ENCODE measurements around the gene SCAI. TPM values are rescaled to one million over a fixed set of nuclear protein-coding genes. Genes with fewer than 3 reads are reported as not detected.
"Not testable (repeated sequence)": the region's sequence is repeated elsewhere in the genome, so short reads cannot be mapped to it uniquely, and the experiment has no call there.

Gene SCAI
- total and polyA plus RNA-seq, 2 donors (not counting 1 experiment from before 2014, with no cell fraction given) = 5.4 to 9.7 TPM

DNA sequence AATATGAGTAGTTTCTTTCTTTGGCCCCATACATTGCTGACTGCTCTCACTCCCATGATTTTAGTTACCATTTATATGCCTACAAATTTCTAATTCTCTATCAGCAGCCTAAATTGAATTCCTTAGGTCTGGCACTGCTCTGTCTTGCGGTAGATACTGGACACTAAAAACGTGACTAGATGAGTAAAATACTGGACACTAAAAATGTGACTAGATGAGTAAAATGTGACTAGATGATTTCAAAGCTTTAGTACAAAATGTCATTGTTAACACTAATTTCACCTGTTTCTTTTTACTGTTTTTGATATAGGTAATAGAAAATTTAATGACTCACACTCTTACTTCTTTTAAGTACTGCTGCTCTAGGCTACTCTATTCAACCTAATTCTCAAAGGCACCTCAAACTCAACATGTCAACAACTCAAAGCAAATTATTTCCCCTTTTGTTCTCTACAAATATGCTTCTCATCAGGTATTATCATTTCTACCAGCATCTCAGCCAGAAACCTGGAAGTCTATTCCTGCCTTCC is 171.0 kb downstream of the SCAI start:
- DNase-seq (ENCODE audit: low read depth in 2 of 2) = no peak

DNA sequence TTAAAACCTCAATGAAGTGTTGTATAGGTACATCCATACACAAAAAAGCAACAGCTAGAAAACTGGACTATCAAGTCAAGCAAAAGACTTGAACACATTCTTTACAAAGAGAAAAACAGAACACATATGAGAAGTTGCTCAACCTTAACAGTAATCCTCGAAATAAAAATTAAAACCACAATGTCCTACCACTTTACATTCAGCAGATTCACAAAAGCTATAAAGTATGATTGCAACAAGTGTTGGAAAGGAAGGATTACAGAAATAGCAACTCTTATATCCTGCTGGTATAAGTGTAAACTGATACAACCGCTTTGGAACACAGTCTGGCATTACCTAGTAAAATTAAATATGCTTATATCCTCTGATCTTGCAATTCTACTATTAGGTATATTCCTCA is 173.9 kb downstream of the SCAI start:
- Histone ChIP-seq H4K20me1 (ENCODE audit: control insufficient read depth, extremely low read depth, insufficient read depth, low read length) (no peaks in the 10 kb centered on the region), H3K4me1 (ENCODE audit: control insufficient read depth, extremely low read depth, insufficient read depth, low read length) (no peaks in the 10 kb centered on the region), H3K4me2 (ENCODE audit: extremely low read depth, insufficient read depth, low read length) (no peak overlapping the region), H3K27me3 (ENCODE audit: control insufficient read depth, insufficient read depth, low read length) (no peaks in the 10 kb centered on the region), H3K9me3 (ENCODE audit: control insufficient read depth, insufficient read depth, low read depth, low read length) (no peaks in the 10 kb centered on the region), H3K27ac (ENCODE audit: insufficient read depth, low read length) (no peak overlapping the region), H3K4me3 (replicated peaks in 1 of 4; ENCODE audit: control extremely low read depth in 1 of 4, insufficient read depth in 1 of 4, low read depth in 3 of 4, low read length in 4 of 4) (no peak overlapping the region), H2AFZ (ENCODE audit: low read length) (no peak overlapping the region), H3K79me2 (ENCODE audit: control insufficient read depth, insufficient read depth, low read length) (no peaks in the 10 kb centered on the region), H3K9ac (ENCODE audit: insufficient read depth, low read length) (no peak overlapping the region), H3K36me3 (ENCODE audit: control insufficient read depth, insufficient read depth, low read length) (peaks cover 3% of the 10 kb centered on the region)
- DNase-seq (ENCODE audit: low read depth in 2 of 2) = no peak
- TF ChIP-seq EZH2 (IDR thresholded peaks at IDR 0.05; ENCODE audit: low read length, missing control alignments) = no peak
- TF ChIP-seq, protein P1, sequence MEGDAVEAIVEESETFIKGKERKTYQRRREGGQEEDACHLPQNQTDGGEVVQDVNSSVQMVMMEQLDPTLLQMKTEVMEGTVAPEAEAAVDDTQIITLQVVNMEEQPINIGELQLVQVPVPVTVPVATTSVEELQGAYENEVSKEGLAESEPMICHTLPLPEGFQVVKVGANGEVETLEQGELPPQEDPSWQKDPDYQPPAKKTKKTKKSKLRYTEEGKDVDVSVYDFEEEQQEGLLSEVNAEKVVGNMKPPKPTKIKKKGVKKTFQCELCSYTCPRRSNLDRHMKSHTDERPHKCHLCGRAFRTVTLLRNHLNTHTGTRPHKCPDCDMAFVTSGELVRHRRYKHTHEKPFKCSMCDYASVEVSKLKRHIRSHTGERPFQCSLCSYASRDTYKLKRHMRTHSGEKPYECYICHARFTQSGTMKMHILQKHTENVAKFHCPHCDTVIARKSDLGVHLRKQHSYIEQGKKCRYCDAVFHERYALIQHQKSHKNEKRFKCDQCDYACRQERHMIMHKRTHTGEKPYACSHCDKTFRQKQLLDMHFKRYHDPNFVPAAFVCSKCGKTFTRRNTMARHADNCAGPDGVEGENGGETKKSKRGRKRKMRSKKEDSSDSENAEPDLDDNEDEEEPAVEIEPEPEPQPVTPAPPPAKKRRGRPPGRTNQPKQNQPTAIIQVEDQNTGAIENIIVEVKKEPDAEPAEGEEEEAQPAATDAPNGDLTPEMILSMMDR (conservative IDR thresholded peaks at IDR 0.05 in 1 of 2, IDR thresholded peaks at IDR 0.05 in 1 of 2; ENCODE audit: low read depth in 1 of 2, low read length in 2 of 2) = no peak

More for the DNA sequence above, 171.0 kb downstream of the SCAI start:
- Histone ChIP-seq H3K9me3 (ENCODE audit: control insufficient read depth, insufficient read depth, low read depth, low read length) (no peaks in the 10 kb centered on the region), H4K20me1 (ENCODE audit: control insufficient read depth, extremely low read depth, insufficient read depth, low read length) (no peaks in the 10 kb centered on the region), H3K4me1 (ENCODE audit: control insufficient read depth, extremely low read depth, insufficient read depth, low read length) (no peaks in the 10 kb centered on the region), H3K79me2 (ENCODE audit: control insufficient read depth, insufficient read depth, low read length) (no peaks in the 10 kb centered on the region), H3K27ac (ENCODE audit: insufficient read depth, low read length) (no peak overlapping the region), H2AFZ (ENCODE audit: low read length) (no peak overlapping the region), H3K36me3 (ENCODE audit: control insufficient read depth, insufficient read depth, low read length) (peaks cover 3% of the 10 kb centered on the region), H3K9ac (ENCODE audit: insufficient read depth, low read length) (no peak overlapping the region), H3K27me3 (ENCODE audit: control insufficient read depth, insufficient read depth, low read length) (no peaks in the 10 kb centered on the region), H3K4me2 (ENCODE audit: extremely low read depth, insufficient read depth, low read length) (no peak overlapping the region), H3K4me3 (replicated peaks in 1 of 4; ENCODE audit: control extremely low read depth in 1 of 4, insufficient read depth in 1 of 4, low read depth in 3 of 4, low read length in 4 of 4) (no peak overlapping the region)
- TF ChIP-seq, protein P1 (conservative IDR thresholded peaks at IDR 0.05 in 1 of 2, IDR thresholded peaks at IDR 0.05 in 1 of 2; ENCODE audit: low read depth in 1 of 2, low read length in 2 of 2) = no peak
- no peak for TF ChIP-seq EZH2 (IDR thresholded peaks at IDR 0.05; ENCODE audit: low read length, missing control alignments)

DNA sequence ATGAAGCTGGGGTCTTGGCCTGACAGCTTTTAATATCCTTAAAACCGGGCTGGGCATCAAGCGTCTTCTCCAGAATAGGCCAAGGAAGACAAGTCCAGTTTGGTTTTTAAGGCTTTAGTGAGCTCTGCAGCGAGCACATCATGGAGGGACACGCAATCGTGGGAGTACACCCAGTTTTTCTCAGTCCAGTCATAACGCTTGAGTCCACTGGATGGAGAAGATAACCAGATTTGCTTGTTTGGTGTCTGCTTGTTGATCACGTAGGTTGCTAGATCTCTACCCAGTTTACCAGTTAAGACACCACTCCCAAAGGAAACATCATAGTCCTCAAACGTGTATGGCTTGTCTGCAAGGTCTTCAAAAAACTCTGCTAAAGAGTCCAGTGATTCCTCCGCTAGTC is 175.1 kb downstream of the SCAI start:
- no peaks in the 10 kb centered on the region for H4K20me1 ChIP-seq (ENCODE audit: control insufficient read depth, extremely low read depth, insufficient read depth, low read length)
- H3K27me3 ChIP-seq (ENCODE audit: control insufficient read depth, insufficient read depth, low read length) = no peaks in the 10 kb centered on the region
- H3K4me3 ChIP-seq (replicated peaks in 1 of 4; ENCODE audit: control extremely low read depth in 1 of 4, insufficient read depth in 1 of 4, low read depth in 3 of 4, low read length in 4 of 4) = no peak overlapping the region
- H3K79me2 ChIP-seq (ENCODE audit: control insufficient read depth, insufficient read depth, low read length) = no peaks in the 10 kb centered on the region
- no peaks in the 10 kb centered on the region for H3K4me1 ChIP-seq (ENCODE audit: control insufficient read depth, extremely low read depth, insufficient read depth, low read length)
- no peak overlapping the region for H3K9ac ChIP-seq (ENCODE audit: insufficient read depth, low read length)
- H3K9me3 ChIP-seq (ENCODE audit: control insufficient read depth, insufficient read depth, low read depth, low read length) = no peaks in the 10 kb centered on the region
- H2AFZ ChIP-seq (ENCODE audit: low read length) = no peak overlapping the region
- no peak for DNase-seq (ENCODE audit: low read depth in 2 of 2)
- no peak for TF ChIP-seq EZH2 (IDR thresholded peaks at IDR 0.05; ENCODE audit: low read length, missing control alignments)
- TF ChIP-seq, protein P1 (conservative IDR thresholded peaks at IDR 0.05 in 1 of 2, IDR thresholded peaks at IDR 0.05 in 1 of 2; ENCODE audit: low read depth in 1 of 2, low read length in 2 of 2) = no peak
- H3K27ac ChIP-seq (ENCODE audit: insufficient read depth, low read length) = no peak overlapping the region
- H3K36me3 ChIP-seq (ENCODE audit: control insufficient read depth, insufficient read depth, low read length) = peaks cover 2% of the 10 kb centered on the region
- no peak overlapping the region for H3K4me2 ChIP-seq (ENCODE audit: extremely low read depth, insufficient read depth, low read length)

DNA sequence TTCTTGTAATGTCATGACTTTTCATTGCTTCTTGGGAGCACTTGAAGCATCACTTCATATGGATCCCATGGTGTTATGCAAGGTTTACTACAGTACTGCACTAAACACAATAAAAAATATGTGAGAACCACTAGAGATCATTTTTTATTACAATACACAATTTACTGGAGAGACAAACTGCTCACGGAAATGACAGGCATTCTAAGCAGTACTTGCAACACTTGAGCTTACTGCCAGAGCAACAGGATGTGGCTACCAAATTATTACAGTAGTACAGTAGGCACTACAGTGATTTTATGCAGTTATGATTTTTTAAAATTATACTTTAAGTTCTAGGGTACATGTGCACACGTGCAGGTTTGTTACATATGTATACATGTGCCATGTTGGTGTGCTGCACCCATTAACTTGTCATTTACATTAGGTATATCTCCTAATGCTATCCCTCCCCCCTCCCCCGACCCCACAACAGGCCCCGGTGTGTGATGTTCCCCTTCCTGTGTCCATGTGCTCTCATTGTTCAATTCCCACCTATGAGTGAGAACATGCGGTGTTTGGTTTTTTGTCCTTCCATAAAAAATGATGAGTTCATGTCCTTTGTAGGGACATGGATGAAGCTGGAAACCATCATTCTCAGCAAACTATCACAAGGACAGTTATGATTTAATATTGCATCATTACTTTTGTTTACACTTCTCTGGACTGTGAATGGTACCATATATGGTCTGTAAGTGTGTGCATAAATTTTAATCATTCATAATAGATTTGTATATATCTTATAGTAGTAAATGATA is 177.4 kb downstream of the SCAI start:
- H3K79me2 ChIP-seq (ENCODE audit: control insufficient read depth, insufficient read depth, low read length); H3K9ac ChIP-seq (ENCODE audit: insufficient read depth, low read length); H2AFZ ChIP-seq (ENCODE audit: low read length); H3K4me2 ChIP-seq (ENCODE audit: extremely low read depth, insufficient read depth, low read length); H3K4me1 ChIP-seq (ENCODE audit: control insufficient read depth, extremely low read depth, insufficient read depth, low read length); H3K4me3 ChIP-seq (replicated peaks in 1 of 4; ENCODE audit: control extremely low read depth in 1 of 4, insufficient read depth in 1 of 4, low read depth in 3 of 4, low read length in 4 of 4); H3K27me3 ChIP-seq (ENCODE audit: control insufficient read depth, insufficient read depth, low read length); H3K9me3 ChIP-seq (ENCODE audit: control insufficient read depth, insufficient read depth, low read depth, low read length); H4K20me1 ChIP-seq (ENCODE audit: control insufficient read depth, extremely low read depth, insufficient read depth, low read length); H3K36me3 ChIP-seq (ENCODE audit: control insufficient read depth, insufficient read depth, low read length): not testable (repeated sequence)
- peak; percentile 2 to 86 for DNase-seq (ENCODE audit: low read depth in 2 of 2)
- H3K27ac ChIP-seq (ENCODE audit: insufficient read depth, low read length) = peak overlapping the region; percentile 8
